ENCODE data around the gene CBX2. TPM values are rescaled to one million over a fixed set of nuclear protein-coding genes. Genes with fewer than 3 reads are reported as not detected.

CBX2 gene
- total RNA-seq, 4 donors from 2014 or later = 2.4 to 5.9 (median 4.5) TPM

DNA sequence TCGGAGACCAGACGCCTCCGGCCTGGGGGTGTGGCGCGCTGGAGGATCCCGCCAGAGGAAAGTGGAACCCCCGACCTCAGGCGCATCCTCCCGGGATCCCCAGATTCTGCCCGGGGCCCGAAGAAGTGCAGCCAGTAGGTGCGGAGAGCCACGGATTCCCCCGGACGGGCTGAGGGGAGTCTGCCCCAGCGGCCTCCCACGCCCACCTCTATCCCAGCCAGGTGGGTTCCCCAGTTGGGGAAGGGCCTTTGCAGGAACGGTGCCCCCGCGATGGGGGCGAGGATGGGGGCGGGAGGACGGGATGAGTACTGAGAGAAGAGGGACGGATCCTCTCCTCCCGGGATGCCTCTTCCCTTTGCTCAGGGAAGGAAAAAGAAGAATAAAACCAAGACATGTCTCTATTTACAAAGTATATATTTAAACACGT is 13.8 kb downstream of the CBX2 start:
- H3K4me3 ChIP-seq = no peak overlapping the region
- TF ChIP-seq, protein P1, sequence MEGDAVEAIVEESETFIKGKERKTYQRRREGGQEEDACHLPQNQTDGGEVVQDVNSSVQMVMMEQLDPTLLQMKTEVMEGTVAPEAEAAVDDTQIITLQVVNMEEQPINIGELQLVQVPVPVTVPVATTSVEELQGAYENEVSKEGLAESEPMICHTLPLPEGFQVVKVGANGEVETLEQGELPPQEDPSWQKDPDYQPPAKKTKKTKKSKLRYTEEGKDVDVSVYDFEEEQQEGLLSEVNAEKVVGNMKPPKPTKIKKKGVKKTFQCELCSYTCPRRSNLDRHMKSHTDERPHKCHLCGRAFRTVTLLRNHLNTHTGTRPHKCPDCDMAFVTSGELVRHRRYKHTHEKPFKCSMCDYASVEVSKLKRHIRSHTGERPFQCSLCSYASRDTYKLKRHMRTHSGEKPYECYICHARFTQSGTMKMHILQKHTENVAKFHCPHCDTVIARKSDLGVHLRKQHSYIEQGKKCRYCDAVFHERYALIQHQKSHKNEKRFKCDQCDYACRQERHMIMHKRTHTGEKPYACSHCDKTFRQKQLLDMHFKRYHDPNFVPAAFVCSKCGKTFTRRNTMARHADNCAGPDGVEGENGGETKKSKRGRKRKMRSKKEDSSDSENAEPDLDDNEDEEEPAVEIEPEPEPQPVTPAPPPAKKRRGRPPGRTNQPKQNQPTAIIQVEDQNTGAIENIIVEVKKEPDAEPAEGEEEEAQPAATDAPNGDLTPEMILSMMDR (IDR thresholded peaks at IDR 0.05) = no peak
- TF ChIP-seq EP300 (IDR thresholded peaks at IDR 0.05) = no peak
- peaks cover 14 to 82% of the 10 kb centered on the region in 2 donors for H3K27me3 ChIP-seq
- 5 to 7% methylated on average over 19 to 25 of the region's 26 CpGs for WGBS, 2 donors
- no peak overlapping the region for H3K27ac ChIP-seq
- no peak for DNase-seq (ENCODE audit: low spot score in 2 of 2)
- peaks cover 0 to 54% (median 32%) of the 10 kb centered on the region in 4 donors for H3K4me1 ChIP-seq
- no peaks in the 10 kb centered on the region for H3K9me3 ChIP-seq
- peaks cover 0 to 10% (median 0%) of the 10 kb centered on the region in 3 donors for H3K36me3 ChIP-seq

DNA sequence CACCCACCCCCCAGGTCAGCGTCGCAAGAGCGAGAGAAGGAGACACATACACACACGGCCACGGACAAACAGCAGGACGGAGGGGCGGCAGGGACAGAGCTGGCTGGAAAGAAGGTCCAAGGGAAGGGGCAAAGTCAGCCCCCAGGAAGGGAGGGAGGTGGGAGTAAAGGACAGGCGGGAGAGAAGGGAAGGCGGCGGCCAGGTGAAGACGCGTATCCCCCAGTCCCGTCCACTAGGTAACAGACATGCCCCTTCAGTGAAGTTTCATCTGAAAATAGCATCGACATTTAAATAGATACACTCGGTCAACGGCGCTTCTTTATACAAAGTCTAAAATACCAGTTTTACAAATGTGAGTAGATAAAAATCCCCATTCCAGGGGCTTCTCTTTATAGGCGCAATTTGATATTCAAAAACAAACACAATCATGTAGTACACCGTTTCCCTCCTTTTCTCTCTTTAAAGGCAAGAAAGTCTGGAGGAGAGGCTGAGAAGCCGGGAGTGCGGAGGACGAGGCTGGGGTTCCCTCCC is 14.5 kb downstream of the CBX2 start:
- TF ChIP-seq POLR2A (IDR thresholded peaks at IDR 0.05) (no peak), EP300 (IDR thresholded peaks at IDR 0.05) (no peak)
- TF ChIP-seq, protein P1 (IDR thresholded peaks at IDR 0.05) = no peak
- peaks cover 0 to 10% (median 0%) of the 10 kb centered on the region in 3 donors for H3K36me3 ChIP-seq
- no peak for DNase-seq (ENCODE audit: low spot score in 2 of 2)
- peak overlapping the region in 2 of 4 donors; percentile 28 to 42 for H3K4me3 ChIP-seq
- no peaks in the 10 kb centered on the region for H3K9me3 ChIP-seq
- H3K4me1 ChIP-seq = peaks cover 0 to 54% (median 32%) of the 10 kb centered on the region in 4 donors
- WGBS, 2 donors = 16 to 17% methylated on average over 22 of the region's 22 CpGs
- peaks cover 14 to 76% of the 10 kb centered on the region in 2 donors for H3K27me3 ChIP-seq
- no peak overlapping the region for H3K27ac ChIP-seq

DNA sequence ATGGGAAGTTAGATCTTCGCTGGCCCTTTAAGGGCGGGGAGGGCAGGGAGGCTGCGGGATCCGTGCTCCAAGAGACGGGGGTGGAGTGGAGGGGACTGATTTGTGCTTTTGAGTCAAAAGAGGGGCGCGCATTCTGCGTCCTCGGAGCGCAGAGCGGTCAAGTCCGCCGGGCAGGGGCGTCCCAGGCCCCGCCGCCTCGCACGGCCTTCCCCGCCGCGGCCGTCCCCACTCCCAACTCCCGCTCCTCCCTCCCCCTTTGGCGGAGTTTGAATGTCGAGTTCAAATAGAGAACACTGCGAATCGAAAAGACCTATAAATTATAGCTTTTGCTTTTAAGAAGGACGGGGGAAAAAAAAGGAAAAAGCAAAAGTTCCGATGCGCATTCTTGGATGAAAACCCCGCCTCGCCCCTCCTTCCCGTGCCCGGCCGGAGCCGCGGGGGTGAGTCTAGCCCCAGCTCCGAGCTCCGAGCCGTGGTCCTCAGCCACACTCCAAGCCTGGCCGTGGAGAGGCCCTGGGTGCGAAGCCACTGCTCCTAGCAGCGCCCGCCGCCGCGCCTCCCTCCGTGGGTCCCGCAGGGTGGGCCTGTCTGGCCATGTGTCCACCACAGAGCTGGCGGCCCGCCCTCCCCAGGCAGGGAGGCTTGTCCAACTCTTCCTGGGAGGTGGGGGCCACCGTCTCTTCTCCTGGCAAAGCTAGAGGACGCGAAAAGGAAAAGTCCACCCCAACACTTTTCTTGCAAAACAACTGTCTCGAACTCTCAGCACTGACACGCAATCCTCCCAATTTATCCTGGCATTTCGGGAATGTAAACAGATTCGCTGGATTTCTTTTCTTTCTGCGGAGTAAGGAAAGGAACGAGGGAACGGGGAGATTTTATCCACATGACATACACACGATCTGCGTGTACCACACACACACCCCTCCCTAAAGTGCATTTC is 15.3 kb downstream of the CBX2 start:
- no peak for DNase-seq (ENCODE audit: low spot score in 2 of 2)
- H3K27ac ChIP-seq = no peak overlapping the region

DNA sequence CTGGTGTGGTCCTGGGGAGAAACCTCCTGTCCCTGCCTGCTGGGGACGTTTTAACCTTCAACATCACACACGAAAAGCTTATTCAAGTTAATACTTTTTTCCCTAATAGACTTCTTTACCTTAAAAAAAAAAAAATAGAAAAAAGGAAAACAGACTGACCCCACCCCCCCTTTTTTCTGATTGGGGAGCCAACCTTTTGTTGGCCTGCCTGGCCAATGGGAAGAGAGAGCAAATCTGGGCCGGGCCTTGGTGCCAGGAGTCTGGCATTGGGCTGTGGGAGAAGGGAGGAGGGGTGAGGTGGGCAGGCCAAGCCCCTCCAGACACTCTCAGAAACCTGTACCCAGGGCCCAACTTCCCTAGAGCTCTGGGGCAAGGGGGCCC is 16.0 kb downstream of the CBX2 start:
- Histone ChIP-seq H3K4me3 (no peak overlapping the region), H3K36me3 (peaks cover 0 to 10% (median 0%) of the 10 kb centered on the region in 3 donors), H3K4me1 (peaks cover 4 to 70% (median 45%) of the 10 kb centered on the region in 4 donors), H3K27me3 (peaks cover 14 to 74% of the 10 kb centered on the region in 2 donors), H3K9me3 (no peaks in the 10 kb centered on the region), H3K27ac (no peak overlapping the region)
- no peak for DNase-seq (ENCODE audit: low spot score in 2 of 2)
- 73 to 84% methylated on average over 3 of the region's 3 CpGs for WGBS, 2 donors
- no peak for TF ChIP-seq EP300 (IDR thresholded peaks at IDR 0.05)
- TF ChIP-seq, protein P1 (IDR thresholded peaks at IDR 0.05) = no peak
- no peak for TF ChIP-seq POLR2A (IDR thresholded peaks at IDR 0.05)

More for the DNA sequence above, 15.3 kb downstream of the CBX2 start:
- Histone ChIP-seq H3K4me3 (peak overlapping the region in 3 of 4 donors; percentile 21 to 42 (median 28)), H3K27me3 (peaks cover 14 to 74% of the 10 kb centered on the region in 2 donors), H3K4me1 (peaks cover 4 to 63% (median 39%) of the 10 kb centered on the region in 4 donors), H3K9me3 (no peaks in the 10 kb centered on the region), H3K36me3 (peaks cover 0 to 10% (median 0%) of the 10 kb centered on the region in 3 donors)
- 23 to 29% methylated on average over 62 of the region's 63 CpGs for WGBS, 2 donors
- TF ChIP-seq POLR2A (IDR thresholded peaks at IDR 0.05) (no peak), EP300 (IDR thresholded peaks at IDR 0.05) (peak in 1 of 2 donors; percentile 38)
- TF ChIP-seq, protein P1 (IDR thresholded peaks at IDR 0.05) = no peak
